ENCODE data around the gene CASP2.

CASP2 gene

DNA sequence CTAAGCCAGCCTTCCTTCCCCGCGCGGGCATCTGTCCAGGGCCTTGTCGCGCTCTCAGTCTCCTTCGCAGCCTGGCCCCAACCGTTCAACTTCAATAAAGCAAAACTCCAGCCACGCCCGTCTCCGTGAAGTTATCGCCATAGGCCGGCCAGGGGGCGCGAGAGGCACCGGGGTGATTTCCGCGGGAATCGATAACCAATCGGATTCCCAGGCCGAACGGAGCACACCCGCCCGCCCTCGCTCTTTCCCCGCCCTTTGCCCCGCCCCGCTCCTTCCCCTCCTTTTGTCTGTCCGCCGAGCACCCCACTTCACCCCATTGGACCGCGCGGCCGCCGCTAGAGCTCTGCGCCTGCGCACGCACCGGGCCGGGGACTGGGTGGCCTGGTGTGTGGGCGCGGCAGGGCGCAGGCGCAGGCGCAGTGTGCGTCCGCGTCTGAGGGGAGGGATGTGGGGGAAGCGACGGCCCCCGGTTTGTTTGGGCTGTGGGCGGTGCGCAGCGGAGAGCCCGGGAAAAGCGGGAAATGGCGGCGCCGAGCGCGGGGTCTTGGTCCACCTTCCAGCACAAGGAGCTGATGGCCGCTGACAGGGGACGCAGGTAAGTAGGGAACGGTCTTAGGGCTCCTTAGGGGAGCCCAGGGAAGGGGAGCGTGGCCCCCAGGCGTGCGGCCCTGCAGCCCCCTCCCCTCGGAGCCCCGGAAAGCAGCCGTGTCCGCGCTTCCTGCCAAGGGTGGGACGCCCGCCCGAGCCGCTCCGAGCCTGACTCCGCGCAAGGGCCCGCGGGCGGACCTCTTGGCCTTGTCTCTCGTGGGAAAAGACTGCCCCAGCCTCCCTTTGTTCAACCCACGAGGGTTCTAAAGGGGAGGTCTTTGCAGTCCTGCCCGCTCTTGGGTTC, at the start of gene CASP2:
TSS of gene CASP2 (plus strand) at position 417 of the 892 bp plus-strand sequence. CDS start at position 522, 105 bp downstream.
- TF ChIP-seq, protein P1, sequence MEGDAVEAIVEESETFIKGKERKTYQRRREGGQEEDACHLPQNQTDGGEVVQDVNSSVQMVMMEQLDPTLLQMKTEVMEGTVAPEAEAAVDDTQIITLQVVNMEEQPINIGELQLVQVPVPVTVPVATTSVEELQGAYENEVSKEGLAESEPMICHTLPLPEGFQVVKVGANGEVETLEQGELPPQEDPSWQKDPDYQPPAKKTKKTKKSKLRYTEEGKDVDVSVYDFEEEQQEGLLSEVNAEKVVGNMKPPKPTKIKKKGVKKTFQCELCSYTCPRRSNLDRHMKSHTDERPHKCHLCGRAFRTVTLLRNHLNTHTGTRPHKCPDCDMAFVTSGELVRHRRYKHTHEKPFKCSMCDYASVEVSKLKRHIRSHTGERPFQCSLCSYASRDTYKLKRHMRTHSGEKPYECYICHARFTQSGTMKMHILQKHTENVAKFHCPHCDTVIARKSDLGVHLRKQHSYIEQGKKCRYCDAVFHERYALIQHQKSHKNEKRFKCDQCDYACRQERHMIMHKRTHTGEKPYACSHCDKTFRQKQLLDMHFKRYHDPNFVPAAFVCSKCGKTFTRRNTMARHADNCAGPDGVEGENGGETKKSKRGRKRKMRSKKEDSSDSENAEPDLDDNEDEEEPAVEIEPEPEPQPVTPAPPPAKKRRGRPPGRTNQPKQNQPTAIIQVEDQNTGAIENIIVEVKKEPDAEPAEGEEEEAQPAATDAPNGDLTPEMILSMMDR (IDR thresholded peaks at IDR 0.05) = peak; percentile 46
- Histone ChIP-seq H3K9ac (peak within 1 kb of the TSS; percentile 70), H2AFZ (peak within 1 kb of the TSS; percentile 97), H3K27me3 (ENCODE audit: control insufficient read depth, insufficient read depth, low read length) (no peaks in the 10 kb centered on the region), H3K27ac (peak within 1 kb of the TSS; percentile 79), H3K36me3 (ENCODE audit: control insufficient read depth, insufficient read depth, low read length) (no peaks in the 10 kb centered on the region), H3K4me3 (ENCODE audit: low read depth, low read length) (peak within 1 kb of the TSS; percentile 79), H3K9me3 (ENCODE audit: control insufficient read depth, low read length) (no peaks in the 10 kb centered on the region), H3K4me1 (peaks cover 7% of the 10 kb centered on the region), H3K79me2 (no peaks in the 10 kb centered on the region), H3K4me2 (ENCODE audit: low read length) (peak within 1 kb of the TSS; percentile 83)

DNA sequence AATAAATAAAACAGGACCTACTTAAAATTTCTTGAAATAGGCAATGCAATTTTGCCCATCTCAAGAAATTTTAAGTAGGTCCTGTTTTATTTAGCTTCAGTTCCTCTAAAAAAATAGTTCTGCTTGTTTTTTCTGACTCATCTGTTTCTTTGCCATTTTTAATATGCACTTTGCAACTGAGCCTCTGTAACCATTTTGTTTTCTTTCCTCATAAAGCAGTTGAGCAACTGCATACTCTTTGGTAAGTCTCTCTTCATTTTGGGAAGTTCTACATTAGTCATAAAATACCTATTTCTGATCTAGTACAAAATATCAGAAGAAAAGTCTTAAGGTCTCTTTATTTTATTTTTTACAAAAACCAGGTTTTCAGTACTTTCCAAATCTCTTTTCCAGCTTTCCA, 48.3 kb upstream of the CASP2 start:
- no peaks in the 10 kb centered on the region for H3K4me1 ChIP-seq

DNA sequence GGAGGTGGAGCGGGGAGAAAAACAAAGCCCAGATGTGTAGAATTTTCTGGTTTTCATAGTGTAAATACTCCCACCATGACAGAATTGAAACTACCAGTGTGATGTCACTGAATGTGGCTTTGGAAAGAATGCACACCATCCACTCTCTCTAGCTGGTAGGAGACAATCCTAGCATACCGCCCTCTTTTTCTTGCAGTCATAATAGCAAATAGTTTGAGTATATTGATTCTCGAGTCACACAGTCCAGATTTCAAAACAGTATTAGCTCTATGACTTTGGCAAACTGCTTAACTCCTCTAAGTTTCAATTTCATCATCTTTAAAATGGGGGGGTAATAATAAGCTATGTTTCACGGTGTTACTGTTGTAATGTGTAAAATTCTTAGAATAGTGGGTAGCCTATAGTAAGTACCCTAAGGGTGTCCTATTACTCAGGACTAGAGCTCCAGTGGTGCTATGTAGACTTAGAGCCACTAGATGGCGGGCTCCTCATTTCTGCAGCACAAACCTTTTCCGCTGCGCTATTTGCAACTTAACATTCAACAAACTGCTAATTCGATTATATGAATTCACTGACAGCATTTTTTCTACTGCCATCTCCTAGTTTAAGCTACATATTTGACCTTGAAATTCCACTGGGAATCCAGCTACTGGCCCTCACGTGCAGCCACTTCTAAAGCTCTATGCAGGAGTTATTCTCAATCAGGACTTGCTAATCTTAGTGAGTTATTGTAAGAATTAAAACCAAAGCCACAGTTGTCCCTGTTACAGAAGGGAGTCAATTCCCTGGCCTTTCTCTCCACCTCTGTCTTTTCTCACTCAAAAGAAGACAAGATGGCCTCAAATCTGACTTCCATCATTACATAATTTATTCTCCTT, 47.6 kb upstream of the CASP2 start:
- H3K4me1 ChIP-seq = no peaks in the 10 kb centered on the region
- no peak overlapping the region for H3K27ac ChIP-seq
- H2AFZ ChIP-seq = no peak overlapping the region
- no peak overlapping the region for H3K4me3 ChIP-seq (ENCODE audit: low read depth, low read length)
- TF ChIP-seq, protein P1 (IDR thresholded peaks at IDR 0.05) = peak; percentile 89
- no peaks in the 10 kb centered on the region for H3K36me3 ChIP-seq (ENCODE audit: control insufficient read depth, insufficient read depth, low read length)
- no peak overlapping the region for H3K4me2 ChIP-seq (ENCODE audit: low read length)
- H3K79me2 ChIP-seq = no peaks in the 10 kb centered on the region
- no peaks in the 10 kb centered on the region for H3K9me3 ChIP-seq (ENCODE audit: control insufficient read depth, low read length)
- H3K27me3 ChIP-seq (ENCODE audit: control insufficient read depth, insufficient read depth, low read length) = no peaks in the 10 kb centered on the region
- H3K9ac ChIP-seq = no peak overlapping the region

More for the DNA sequence above, 48.3 kb upstream of the CASP2 start:
- H3K79me2 ChIP-seq = no peaks in the 10 kb centered on the region
- H3K36me3 ChIP-seq (ENCODE audit: control insufficient read depth, insufficient read depth, low read length) = no peaks in the 10 kb centered on the region
- no peak overlapping the region for H3K4me2 ChIP-seq (ENCODE audit: low read length)
- TF ChIP-seq, protein P1 (IDR thresholded peaks at IDR 0.05) = no peak
- no peak overlapping the region for H3K9ac ChIP-seq
- H3K27me3 ChIP-seq (ENCODE audit: control insufficient read depth, insufficient read depth, low read length) = no peaks in the 10 kb centered on the region
- H3K9me3 ChIP-seq (ENCODE audit: control insufficient read depth, low read length) = no peaks in the 10 kb centered on the region
- H3K4me3 ChIP-seq (ENCODE audit: low read depth, low read length) = no peak overlapping the region
- H2AFZ ChIP-seq = no peak overlapping the region
- H3K27ac ChIP-seq = no peak overlapping the region

DNA sequence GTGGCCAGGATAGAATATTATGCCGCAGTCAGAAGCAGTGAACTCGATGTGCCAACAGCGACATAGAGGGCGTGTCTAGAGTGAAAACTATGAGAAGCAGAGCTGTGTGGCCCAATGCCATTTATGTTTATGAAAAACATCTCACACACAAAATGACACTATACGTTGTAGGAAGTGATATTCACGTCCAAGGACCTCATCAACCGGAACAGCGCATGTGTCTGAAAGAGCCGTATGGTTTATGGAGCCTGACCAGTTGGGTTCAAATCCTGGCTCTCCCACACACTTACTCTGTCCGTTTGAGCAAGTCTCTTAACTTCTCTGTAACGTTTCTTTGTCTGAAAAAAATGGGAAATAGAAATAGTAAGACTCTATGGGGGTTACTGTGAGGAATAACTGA, 45.8 kb upstream of the CASP2 start:
- Histone ChIP-seq H3K4me1 (no peaks in the 10 kb centered on the region), H3K4me2 (ENCODE audit: low read length) (no peak overlapping the region), H3K9ac (no peak overlapping the region), H3K36me3 (ENCODE audit: control insufficient read depth, insufficient read depth, low read length) (no peaks in the 10 kb centered on the region), H3K79me2 (no peaks in the 10 kb centered on the region), H3K4me3 (ENCODE audit: low read depth, low read length) (no peak overlapping the region), H2AFZ (no peak overlapping the region), H3K27ac (no peak overlapping the region), H3K9me3 (ENCODE audit: control insufficient read depth, low read length) (no peaks in the 10 kb centered on the region), H3K27me3 (ENCODE audit: control insufficient read depth, insufficient read depth, low read length) (no peaks in the 10 kb centered on the region)
- TF ChIP-seq, protein P1 (IDR thresholded peaks at IDR 0.05) = no peak
